ENCODE data around the gene ARHGAP15.

Gene ARHGAP15

GRCh38 chr2:143417428-143417827 is 288.2 kb downstream of the ARHGAP15 start:
- no peak for DNase-seq

GRCh38 chr2:143420313-143420712 is 291.1 kb downstream of the ARHGAP15 start:
- no peak for DNase-seq

- DNase-seq, result no peak
Measured at GRCh38 chr2:143422681-143423080, 293.5 kb downstream of the ARHGAP15 start.

- DNase-seq, result no peak
Measured at GRCh38 chr2:143425896-143426295, 296.7 kb downstream of the ARHGAP15 start.

GRCh38 chr2:143426296-143426695 is 297.1 kb downstream of the ARHGAP15 start:
- no peak for DNase-seq

GRCh38 chr2:143428700-143429099 is 299.5 kb downstream of the ARHGAP15 start:
- peak; percentile 68 for DNase-seq

- DNase-seq, result no peak
Measured at GRCh38 chr2:143429932-143430679, 300.9 kb downstream of the ARHGAP15 start.

GRCh38 chr2:143431316-143431715 is 302.1 kb downstream of the ARHGAP15 start:
- no peak for DNase-seq

- DNase-seq, result no peak
Measured at GRCh38 chr2:143433251-143433650, 304.0 kb downstream of the ARHGAP15 start.

GRCh38 chr2:143433840-143434239 is 304.6 kb downstream of the ARHGAP15 start:
- no peak for DNase-seq

- no peak for DNase-seq
Measured at GRCh38 chr2:143434445-143434844, 305.2 kb downstream of the ARHGAP15 start.

- no peak for DNase-seq
Measured at GRCh38 chr2:143435131-143435530, 305.9 kb downstream of the ARHGAP15 start.

GRCh38 chr2:143436951-143437350 is 307.7 kb downstream of the ARHGAP15 start:
- DNase-seq, result no peak

GRCh38 chr2:143440411-143441012 is 311.3 kb downstream of the ARHGAP15 start:
- no peak for DNase-seq

GRCh38 chr2:143442193-143442592 is 313.0 kb downstream of the ARHGAP15 start:
- no peak for DNase-seq

- DNase-seq, result no peak
Measured at GRCh38 chr2:143451642-143452281, 322.5 kb downstream of the ARHGAP15 start.

GRCh38 chr2:143452817-143453451 is 323.7 kb downstream of the ARHGAP15 start:
- peak; percentile 63 for DNase-seq

GRCh38 chr2:143453981-143454511 is 324.8 kb downstream of the ARHGAP15 start:
- no peak for DNase-seq

GRCh38 chr2:143455317-143455716 is 326.1 kb downstream of the ARHGAP15 start:
- DNase-seq, result no peak

GRCh38 chr2:143458258-143459190 is 329.3 kb downstream of the ARHGAP15 start:
- no peak for DNase-seq

- no peak for DNase-seq
Measured at GRCh38 chr2:143460382-143460781, 331.2 kb downstream of the ARHGAP15 start.

- no peak for DNase-seq
Measured at GRCh38 chr2:143463719-143464118, 334.5 kb downstream of the ARHGAP15 start.
